GM19351 (cell line): ENCODE measurements around the gene NUP153.

ENCODE experiments used
- ATAC-seq: cut with Tn5 transposase; IDR thresholded peaks from one replicate; pipeline ENCODE4 v1.9.1; 2021; ENCODE audit warnings: mild to moderate bottlenecking, moderate library complexity; ENCODE audit not compliant: unreplicated experiment

Gene NUP153

GRCh38 chr6:17577059-17577458, 129.7 kb downstream of the NUP153 start:
- no peak for ATAC-seq

- no peak for ATAC-seq
Observed at GRCh38 chr6:17574866-17575560, 131.7 kb downstream of the NUP153 start.

- ATAC-seq: no peak
Observed at GRCh38 chr6:17565399-17565798, 141.3 kb downstream of the NUP153 start.
